ENCODE data around the gene NFASC. TPM values are rescaled to one million over a fixed set of nuclear protein-coding genes. Genes with fewer than 3 reads are reported as not detected.

The NFASC gene
- total and polyA plus RNA-seq, 2 experiments from 2014 or later = 3.9 to 11.7 TPM

DNA sequence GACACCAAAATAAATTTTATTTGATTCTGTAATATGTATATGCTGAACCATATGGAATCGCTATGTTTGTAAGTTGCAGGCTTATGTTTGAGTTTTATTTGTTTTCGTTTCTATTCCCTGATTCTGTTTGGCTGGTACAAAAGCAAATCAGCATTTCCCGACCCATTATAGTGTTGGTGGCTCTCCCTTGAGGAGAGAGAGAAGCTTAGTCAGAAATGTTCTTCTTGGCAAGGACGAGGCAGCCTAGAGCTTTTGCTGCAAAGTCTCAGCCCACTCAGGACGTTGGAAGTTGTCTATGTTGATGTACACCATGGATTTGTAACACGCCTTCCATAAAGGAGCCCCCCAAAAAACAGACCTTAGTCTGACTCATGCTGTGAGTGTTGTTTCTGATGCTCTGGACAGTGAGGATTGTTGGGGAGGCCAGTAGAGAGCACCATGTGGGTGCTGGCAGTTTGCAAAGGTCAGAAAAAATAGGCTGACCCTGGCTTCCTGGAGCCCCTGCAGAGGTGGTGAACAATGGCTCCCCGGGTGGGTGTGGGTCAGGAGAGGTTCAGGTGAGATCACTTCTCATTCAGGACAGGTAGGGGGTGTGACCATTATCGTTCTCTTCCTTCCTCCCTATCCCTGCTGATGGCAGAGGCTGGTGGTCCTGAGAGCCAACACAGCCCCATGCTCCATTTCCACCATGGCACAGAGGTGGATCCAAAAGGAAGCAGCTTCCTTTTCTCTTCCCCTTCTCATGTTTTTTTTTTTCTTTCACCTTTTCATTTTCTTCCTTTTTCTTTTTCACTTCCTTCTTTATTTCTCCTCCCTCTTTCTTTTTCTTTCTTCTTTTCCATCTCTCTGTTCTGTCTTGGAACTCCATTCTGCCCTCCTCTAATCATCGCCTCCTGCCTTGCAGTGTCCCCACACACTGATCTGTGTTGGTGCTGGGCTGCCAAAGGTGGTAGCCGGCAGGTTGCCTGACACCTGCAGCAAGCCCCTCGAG lies 88.0 kb downstream of the NFASC start:
- Mint-ChIP-seq H3K4me1 (peaks cover 11% of the 10 kb centered on the region), H3K9me3 (no peaks in the 10 kb centered on the region), H3K27me3 (ENCODE audit: insufficient read depth, low read depth, poor library complexity) (peaks cover 4% of the 10 kb centered on the region), H3K4me3 (no peak overlapping the region), H3K36me3 (ENCODE audit: low read depth) (no peaks in the 10 kb centered on the region), H3K27ac (no peak overlapping the region)
- Histone ChIP-seq H3K9me2 (ENCODE audit: insufficient read depth) (no peaks in the 10 kb centered on the region), H3K4me2 (no peak overlapping the region), H3K4me1 (ENCODE audit: insufficient read depth) (no peaks in the 10 kb centered on the region), H3K27me3 (ENCODE audit: insufficient read depth) (no peaks in the 10 kb centered on the region), H3K36me3 (ENCODE audit: insufficient read depth) (no peaks in the 10 kb centered on the region), H3K4me3 (no peak overlapping the region), H2AFZ (no peak overlapping the region), H4K20me1 (replicated peaks; ENCODE audit: insufficient read depth) (no peaks in the 10 kb centered on the region), H3K79me2 (replicated peaks; ENCODE audit: insufficient read depth) (no peaks in the 10 kb centered on the region), H3F3A (replicated peaks; ENCODE audit: low read depth) (no peaks in the 10 kb centered on the region), H3K27ac (ENCODE audit: low read depth) (no peak overlapping the region)
- DNase-seq (ENCODE audit: low spot score) (no peak), ATAC-seq (peak; percentile 81)
- TF ChIP-seq STAT1 (IDR thresholded peaks at IDR 0.05; ENCODE audit: unreplicated experiment) (no peak), ZNF114 (CRISPR knock-in tag; IDR thresholded peaks at IDR 0.05) (no peak), NANOG (IDR thresholded peaks at IDR 0.05; ENCODE audit: borderline replicate concordance) (no peak), CREB1 (CRISPR knock-in tag; IDR thresholded peaks at IDR 0.05; ENCODE audit: low read depth) (no peak), EZH2phosphoT487 (IDR thresholded peaks at IDR 0.05; ENCODE audit: unreplicated experiment) (no peak)
- TF ChIP-seq, protein P1, sequence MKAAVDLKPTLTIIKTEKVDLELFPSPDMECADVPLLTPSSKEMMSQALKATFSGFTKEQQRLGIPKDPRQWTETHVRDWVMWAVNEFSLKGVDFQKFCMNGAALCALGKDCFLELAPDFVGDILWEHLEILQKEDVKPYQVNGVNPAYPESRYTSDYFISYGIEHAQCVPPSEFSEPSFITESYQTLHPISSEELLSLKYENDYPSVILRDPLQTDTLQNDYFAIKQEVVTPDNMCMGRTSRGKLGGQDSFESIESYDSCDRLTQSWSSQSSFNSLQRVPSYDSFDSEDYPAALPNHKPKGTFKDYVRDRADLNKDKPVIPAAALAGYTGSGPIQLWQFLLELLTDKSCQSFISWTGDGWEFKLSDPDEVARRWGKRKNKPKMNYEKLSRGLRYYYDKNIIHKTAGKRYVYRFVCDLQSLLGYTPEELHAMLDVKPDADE (IDR thresholded peaks at IDR 0.05) = no peak
- TF ChIP-seq, protein P2, sequence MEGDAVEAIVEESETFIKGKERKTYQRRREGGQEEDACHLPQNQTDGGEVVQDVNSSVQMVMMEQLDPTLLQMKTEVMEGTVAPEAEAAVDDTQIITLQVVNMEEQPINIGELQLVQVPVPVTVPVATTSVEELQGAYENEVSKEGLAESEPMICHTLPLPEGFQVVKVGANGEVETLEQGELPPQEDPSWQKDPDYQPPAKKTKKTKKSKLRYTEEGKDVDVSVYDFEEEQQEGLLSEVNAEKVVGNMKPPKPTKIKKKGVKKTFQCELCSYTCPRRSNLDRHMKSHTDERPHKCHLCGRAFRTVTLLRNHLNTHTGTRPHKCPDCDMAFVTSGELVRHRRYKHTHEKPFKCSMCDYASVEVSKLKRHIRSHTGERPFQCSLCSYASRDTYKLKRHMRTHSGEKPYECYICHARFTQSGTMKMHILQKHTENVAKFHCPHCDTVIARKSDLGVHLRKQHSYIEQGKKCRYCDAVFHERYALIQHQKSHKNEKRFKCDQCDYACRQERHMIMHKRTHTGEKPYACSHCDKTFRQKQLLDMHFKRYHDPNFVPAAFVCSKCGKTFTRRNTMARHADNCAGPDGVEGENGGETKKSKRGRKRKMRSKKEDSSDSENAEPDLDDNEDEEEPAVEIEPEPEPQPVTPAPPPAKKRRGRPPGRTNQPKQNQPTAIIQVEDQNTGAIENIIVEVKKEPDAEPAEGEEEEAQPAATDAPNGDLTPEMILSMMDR (conservative IDR thresholded peaks at IDR 0.05; ENCODE audit: low read depth in 2 of 2) = no peak

DNA sequence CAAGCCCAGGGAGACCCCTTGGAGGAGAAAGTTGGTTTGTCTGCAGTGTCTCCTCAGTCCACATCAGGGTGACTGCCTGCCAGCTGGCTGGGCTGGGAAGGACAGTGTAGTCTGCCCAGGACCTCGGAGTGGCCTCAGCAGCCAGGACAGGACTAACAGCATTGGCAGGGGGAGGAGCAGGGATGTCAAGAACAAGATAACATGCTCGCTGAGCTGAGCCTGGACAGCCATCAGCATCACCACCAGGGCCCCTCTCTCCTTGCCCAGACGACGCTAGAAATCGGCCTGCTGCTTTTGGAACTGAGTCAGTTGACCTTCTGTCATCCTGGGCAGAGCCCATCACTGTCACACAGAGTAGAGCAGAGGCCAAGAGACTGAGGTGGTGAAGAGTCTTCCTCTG lies 88.7 kb downstream of the NFASC start:
- H3K27me3 ChIP-seq (ENCODE audit: insufficient read depth) = no peaks in the 10 kb centered on the region
- H3K79me2 ChIP-seq (replicated peaks; ENCODE audit: insufficient read depth) = no peaks in the 10 kb centered on the region
- Mint-ChIP-seq H3K4me3 (no peak overlapping the region), H3K4me1 (peaks cover 11% of the 10 kb centered on the region), H3K27me3 (ENCODE audit: insufficient read depth, low read depth, poor library complexity) (peaks cover 4% of the 10 kb centered on the region), H3K9me3 (no peaks in the 10 kb centered on the region), H3K36me3 (ENCODE audit: low read depth) (no peaks in the 10 kb centered on the region), H3K27ac (no peak overlapping the region)
- no peaks in the 10 kb centered on the region for H3K9me2 ChIP-seq (ENCODE audit: insufficient read depth)
- DNase-seq (ENCODE audit: low spot score) (no peak), ATAC-seq (peak; percentile 48)
- no peaks in the 10 kb centered on the region for H4K20me1 ChIP-seq (replicated peaks; ENCODE audit: insufficient read depth)
- H3K4me3 ChIP-seq = no peak overlapping the region
- no peak overlapping the region for H2AFZ ChIP-seq
- no peaks in the 10 kb centered on the region for H3F3A ChIP-seq (replicated peaks; ENCODE audit: low read depth)
- no peak overlapping the region for H3K27ac ChIP-seq (ENCODE audit: low read depth)
- H3K4me1 ChIP-seq (ENCODE audit: insufficient read depth) = no peaks in the 10 kb centered on the region
- TF ChIP-seq, protein P3, sequence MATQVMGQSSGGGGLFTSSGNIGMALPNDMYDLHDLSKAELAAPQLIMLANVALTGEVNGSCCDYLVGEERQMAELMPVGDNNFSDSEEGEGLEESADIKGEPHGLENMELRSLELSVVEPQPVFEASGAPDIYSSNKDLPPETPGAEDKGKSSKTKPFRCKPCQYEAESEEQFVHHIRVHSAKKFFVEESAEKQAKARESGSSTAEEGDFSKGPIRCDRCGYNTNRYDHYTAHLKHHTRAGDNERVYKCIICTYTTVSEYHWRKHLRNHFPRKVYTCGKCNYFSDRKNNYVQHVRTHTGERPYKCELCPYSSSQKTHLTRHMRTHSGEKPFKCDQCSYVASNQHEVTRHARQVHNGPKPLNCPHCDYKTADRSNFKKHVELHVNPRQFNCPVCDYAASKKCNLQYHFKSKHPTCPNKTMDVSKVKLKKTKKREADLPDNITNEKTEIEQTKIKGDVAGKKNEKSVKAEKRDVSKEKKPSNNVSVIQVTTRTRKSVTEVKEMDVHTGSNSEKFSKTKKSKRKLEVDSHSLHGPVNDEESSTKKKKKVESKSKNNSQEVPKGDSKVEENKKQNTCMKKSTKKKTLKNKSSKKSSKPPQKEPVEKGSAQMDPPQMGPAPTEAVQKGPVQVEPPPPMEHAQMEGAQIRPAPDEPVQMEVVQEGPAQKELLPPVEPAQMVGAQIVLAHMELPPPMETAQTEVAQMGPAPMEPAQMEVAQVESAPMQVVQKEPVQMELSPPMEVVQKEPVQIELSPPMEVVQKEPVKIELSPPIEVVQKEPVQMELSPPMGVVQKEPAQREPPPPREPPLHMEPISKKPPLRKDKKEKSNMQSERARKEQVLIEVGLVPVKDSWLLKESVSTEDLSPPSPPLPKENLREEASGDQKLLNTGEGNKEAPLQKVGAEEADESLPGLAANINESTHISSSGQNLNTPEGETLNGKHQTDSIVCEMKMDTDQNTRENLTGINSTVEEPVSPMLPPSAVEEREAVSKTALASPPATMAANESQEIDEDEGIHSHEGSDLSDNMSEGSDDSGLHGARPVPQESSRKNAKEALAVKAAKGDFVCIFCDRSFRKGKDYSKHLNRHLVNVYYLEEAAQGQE (IDR thresholded peaks at IDR 0.05; ENCODE audit: unreplicated experiment) = no peak
- TF ChIP-seq NANOG (IDR thresholded peaks at IDR 0.05; ENCODE audit: borderline replicate concordance) (no peak), JUNB (IDR thresholded peaks at IDR 0.05; ENCODE audit: unreplicated experiment) (no peak)
- no peak overlapping the region for H3K4me2 ChIP-seq
- H3K36me3 ChIP-seq (ENCODE audit: insufficient read depth) = no peaks in the 10 kb centered on the region
